Activated naive CD4-positive, alpha-beta T cell treated with anti-CD3 and anti-CD28 coated beads, Interleukin-2, amount 10 ng/mL, durations not matched to agents 7 days and 5 days (primary cell): ENCODE data around the gene UTS2B.

Experiments
- CTCF ChIA-PET: fragments of 350-600 bp; sonication (Branson Sonifier 250); formaldehyde crosslinking; loops from one replicate; lab custom pipeline; 2021; ENCODE audit warnings: antibody characterized with exemption; lab: Charles Lee
- DNase-seq: peaks from one replicate; pipeline ENCODE4 v3.0.0-alpha.2; 2020
- H3K27ac Mint-ChIP-seq: one replicate; pipeline ENCODE4 v1.8.0; 2021; ENCODE audit warnings: mild to moderate bottlenecking, moderate library complexity, mixed read lengths
- H3K27me3 Mint-ChIP-seq: one replicate; pipeline ENCODE4 v1.8.0; 2021; ENCODE audit warnings: mild to moderate bottlenecking, mixed read lengths
- H3K36me3 Mint-ChIP-seq: one replicate; pipeline ENCODE4 v1.8.0; 2021; ENCODE audit warnings: mixed read lengths
- H3K4me1 Mint-ChIP-seq: one replicate; pipeline ENCODE4 v1.8.0; 2021; ENCODE audit warnings: mixed read lengths
- H3K4me3 Mint-ChIP-seq: one replicate; pipeline ENCODE4 v1.8.0; 2021; ENCODE audit warnings: mild to moderate bottlenecking, moderate library complexity, mixed read lengths
- H3K9me3 Mint-ChIP-seq: one replicate; pipeline ENCODE4 v1.8.0; 2021; ENCODE audit warnings: mixed read lengths

UTS2B gene

GRCh38 chr3:191238321-191238817 is 92.0 kb downstream of the UTS2B start:
- H3K4me1 Mint-ChIP-seq, result no peaks in the 10 kb centered on the region
- DNase-seq, result no peak
- CTCF ChIA-PET, result no interaction called here
- H3K36me3 Mint-ChIP-seq, result no peaks in the 10 kb centered on the region
- no peak overlapping the region for H3K27ac Mint-ChIP-seq
- no peaks in the 10 kb centered on the region for H3K27me3 Mint-ChIP-seq
- no peak overlapping the region for H3K4me3 Mint-ChIP-seq
- no peaks in the 10 kb centered on the region for H3K9me3 Mint-ChIP-seq

GRCh38 chr3:191237047-191237882 is 93.1 kb downstream of the UTS2B start:
- H3K27ac Mint-ChIP-seq, result no peak overlapping the region
- no peaks in the 10 kb centered on the region for H3K9me3 Mint-ChIP-seq
- no peak for DNase-seq
- H3K27me3 Mint-ChIP-seq, result no peaks in the 10 kb centered on the region
- no peak overlapping the region for H3K4me3 Mint-ChIP-seq
- CTCF ChIA-PET, result no interaction called here
- no peaks in the 10 kb centered on the region for H3K36me3 Mint-ChIP-seq
- no peaks in the 10 kb centered on the region for H3K4me1 Mint-ChIP-seq

- Mint-ChIP-seq H3K27ac (no peak overlapping the region), H3K4me1 (no peaks in the 10 kb centered on the region), H3K27me3 (no peaks in the 10 kb centered on the region), H3K9me3 (no peaks in the 10 kb centered on the region), H3K4me3 (no peak overlapping the region), H3K36me3 (no peaks in the 10 kb centered on the region)
- DNase-seq, result no peak
- CTCF ChIA-PET, result no interaction called here
Observed at GRCh38 chr3:191236646-191237045, 93.7 kb downstream of the UTS2B start.

- CTCF ChIA-PET, result no interaction called here
- no peak overlapping the region for H3K4me3 Mint-ChIP-seq
- no peaks in the 10 kb centered on the region for H3K36me3 Mint-ChIP-seq
- H3K27ac Mint-ChIP-seq, result no peak overlapping the region
- DNase-seq, result no peak
- H3K4me1 Mint-ChIP-seq, result no peaks in the 10 kb centered on the region
- H3K27me3 Mint-ChIP-seq, result no peaks in the 10 kb centered on the region
- no peaks in the 10 kb centered on the region for H3K9me3 Mint-ChIP-seq
Observed at GRCh38 chr3:191235331-191236314, 94.7 kb downstream of the UTS2B start.

- CTCF ChIA-PET, result no interaction called here
- no peak for DNase-seq
- no peak overlapping the region for H3K4me3 Mint-ChIP-seq
Observed at GRCh38 chr3:191234216-191234615, 96.1 kb downstream of the UTS2B start.

GRCh38 chr3:191227541-191227940 is 102.8 kb downstream of the UTS2B start:
- Mint-ChIP-seq H3K36me3 (no peaks in the 10 kb centered on the region), H3K27ac (no peak overlapping the region), H3K27me3 (no peaks in the 10 kb centered on the region), H3K4me1 (no peaks in the 10 kb centered on the region), H3K9me3 (no peaks in the 10 kb centered on the region), H3K4me3 (no peak overlapping the region)
- no peak for DNase-seq
- CTCF ChIA-PET, result no interaction called here

More at GRCh38 chr3:191234216-191234615, 96.1 kb downstream of the UTS2B start:
- no peaks in the 10 kb centered on the region for H3K36me3 Mint-ChIP-seq
- H3K4me1 Mint-ChIP-seq, result no peaks in the 10 kb centered on the region
- H3K27me3 Mint-ChIP-seq, result no peaks in the 10 kb centered on the region
- no peak overlapping the region for H3K27ac Mint-ChIP-seq
- no peaks in the 10 kb centered on the region for H3K9me3 Mint-ChIP-seq

DNA sequence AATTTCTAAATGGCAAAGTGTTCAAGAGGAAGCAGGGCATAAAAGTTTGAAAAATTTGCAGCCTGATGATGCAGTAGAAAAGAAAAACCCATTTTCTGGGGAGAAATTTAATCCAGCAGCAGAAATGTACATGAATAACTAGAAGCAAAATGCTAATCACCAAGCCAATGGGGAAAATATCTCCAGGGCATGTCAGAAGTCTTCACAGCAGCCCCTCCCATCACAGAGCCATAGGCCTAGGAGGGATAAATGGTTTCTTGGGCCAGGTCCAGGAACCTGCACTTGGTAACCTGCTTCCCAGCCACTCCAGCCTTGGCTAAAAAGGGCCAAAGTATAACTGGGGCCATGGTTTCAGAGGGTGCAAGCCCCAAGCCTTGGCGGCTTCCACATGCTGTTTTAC is 108.7 kb downstream of the UTS2B start:
- no peak overlapping the region for H3K27ac Mint-ChIP-seq
- peaks cover 2% of the 10 kb centered on the region for H3K9me3 Mint-ChIP-seq
- H3K27me3 Mint-ChIP-seq, result no peaks in the 10 kb centered on the region

DNA sequence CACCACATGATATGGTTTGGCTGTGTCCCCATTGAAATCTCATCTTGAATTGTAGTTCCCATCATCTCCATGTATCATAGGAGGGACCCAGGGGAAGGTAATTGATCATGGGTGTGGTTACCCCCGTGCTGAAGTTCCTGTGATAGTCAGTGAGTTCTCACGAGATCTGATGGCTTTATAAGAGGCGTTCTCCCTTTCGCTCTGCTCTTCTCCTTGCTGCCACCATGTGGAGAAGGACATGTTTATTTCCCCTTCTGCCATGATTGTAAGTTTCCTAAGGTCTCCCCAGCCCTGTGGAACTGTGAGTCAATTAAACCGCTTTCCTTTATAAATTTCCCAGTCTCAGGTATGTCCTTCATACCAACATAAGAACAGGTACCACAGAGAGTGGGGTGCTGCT is 109.4 kb downstream of the UTS2B start:
- CTCF ChIA-PET, result no interaction called here
- Mint-ChIP-seq H3K27ac (no peak overlapping the region), H3K4me3 (no peak overlapping the region), H3K27me3 (no peaks in the 10 kb centered on the region), H3K9me3 (peaks cover 2% of the 10 kb centered on the region), H3K36me3 (no peaks in the 10 kb centered on the region), H3K4me1 (no peaks in the 10 kb centered on the region)
- no peak for DNase-seq

More for the DNA sequence above, 108.7 kb downstream of the UTS2B start:
- Mint-ChIP-seq H3K4me1 (no peaks in the 10 kb centered on the region), H3K36me3 (no peaks in the 10 kb centered on the region), H3K4me3 (no peak overlapping the region)
- no peak for DNase-seq
- CTCF ChIA-PET, result no interaction called here

DNA sequence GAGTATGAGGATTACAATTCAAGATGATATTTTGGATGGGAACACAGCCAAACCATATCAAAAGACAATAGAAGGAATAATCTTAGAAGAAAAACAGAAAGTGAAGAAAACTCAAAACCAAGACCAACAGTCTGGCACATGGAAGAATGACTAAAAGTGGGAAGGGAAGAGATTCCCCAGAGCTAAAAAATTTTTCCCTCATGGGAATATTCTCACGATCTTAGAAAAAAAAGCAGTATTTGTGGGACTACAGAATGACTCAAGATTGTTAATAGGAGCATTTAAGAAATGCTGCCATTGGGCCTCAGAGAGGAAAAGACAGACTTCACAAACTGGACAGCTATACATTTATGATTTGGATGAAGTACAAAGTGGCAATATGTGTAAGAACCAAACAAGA is 113.0 kb downstream of the UTS2B start:
- Mint-ChIP-seq H3K4me1 (no peaks in the 10 kb centered on the region), H3K27me3 (no peaks in the 10 kb centered on the region), H3K4me3 (no peak overlapping the region), H3K36me3 (no peaks in the 10 kb centered on the region), H3K27ac (no peak overlapping the region), H3K9me3 (peaks cover 5% of the 10 kb centered on the region)
- no peak for DNase-seq
- CTCF ChIA-PET, result no interaction called here
